ENCODE measurements around the gene CRYAB. TPM values are rescaled to one million over a fixed set of nuclear protein-coding genes. Genes with fewer than 3 reads are reported as not detected.

The CRYAB gene
- total and polyA plus RNA-seq, 2 donors (not counting 1 experiment from before 2014, with no cell fraction given), result not detected

GRCh38 chr11:111936040-111936540 lies 24.5 kb upstream of the CRYAB start:
- CTCF ChIA-PET, result interaction anchor here (0.8 to 2.0 kb wide), 5 partner anchors 8 to 344 kb away, joined by 3 to 7 read pairs (median 3); no protein-coding TSS in a partner anchor
- H3K9me3 Mint-ChIP-seq (ENCODE audit: insufficient read depth), result no peaks in the 10 kb centered on the region
- Histone ChIP-seq H3K9me3 (ENCODE audit: control extremely low read depth in 1 of 3, control insufficient read depth in 2 of 3, insufficient read depth in 1 of 3, low read length in 2 of 3) (no peaks in the 10 kb centered on the region), H3K27ac (ENCODE audit: low read length in 2 of 2) (no peak overlapping the region), H2AFZ (ENCODE audit: insufficient read depth, low read depth, low read length, poor library complexity, severe bottlenecking) (peak overlapping the region; percentile 92), H3K27me3 (replicated peaks in 1 of 4; ENCODE audit: control extremely low read depth in 1 of 4, control insufficient read depth in 3 of 4, insufficient read depth in 4 of 4, low read length in 3 of 4) (peaks cover 0 to 18% (median 5%) of the 10 kb centered on the region in 4 experiments), H3K4me3 (ENCODE audit: control extremely low read depth in 1 of 5, extremely low read depth in 1 of 5, insufficient read depth in 1 of 5, low read depth in 2 of 5, low read length in 4 of 5) (peak overlapping the region in 2 of 5 experiments; percentile 60 to 76), H3K4me2 (replicated peaks; ENCODE audit: low read depth, low read length, poor library complexity, severe bottlenecking) (peak overlapping the region; percentile 95), H3K4me1 (ENCODE audit: control insufficient read depth in 2 of 2, insufficient read depth in 2 of 2, low read length in 2 of 2) (peaks cover 21 to 36% of the 10 kb centered on the region in 2 donors), H3K79me2 (ENCODE audit: control insufficient read depth, insufficient read depth, low read length) (no peaks in the 10 kb centered on the region), H4K20me1 (ENCODE audit: control insufficient read depth, insufficient read depth, low read length, poor library complexity, severe bottlenecking) (no peaks in the 10 kb centered on the region), H3K9ac (ENCODE audit: low read length) (peak overlapping the region; percentile 80), H3K36me3 (replicated peaks in 1 of 2; ENCODE audit: control extremely low read depth in 1 of 2, control insufficient read depth in 1 of 2, extremely low read depth in 1 of 2, insufficient read depth in 2 of 2, low read length in 1 of 2) (no peaks in the 10 kb centered on the region)
- no peak for TF ChIP-seq EZH2 (IDR thresholded peaks at IDR 0.05; ENCODE audit: borderline replicate concordance, insufficient read depth, low read depth, low read length, poor library complexity, severe bottlenecking)
- TF ChIP-seq, protein P1, sequence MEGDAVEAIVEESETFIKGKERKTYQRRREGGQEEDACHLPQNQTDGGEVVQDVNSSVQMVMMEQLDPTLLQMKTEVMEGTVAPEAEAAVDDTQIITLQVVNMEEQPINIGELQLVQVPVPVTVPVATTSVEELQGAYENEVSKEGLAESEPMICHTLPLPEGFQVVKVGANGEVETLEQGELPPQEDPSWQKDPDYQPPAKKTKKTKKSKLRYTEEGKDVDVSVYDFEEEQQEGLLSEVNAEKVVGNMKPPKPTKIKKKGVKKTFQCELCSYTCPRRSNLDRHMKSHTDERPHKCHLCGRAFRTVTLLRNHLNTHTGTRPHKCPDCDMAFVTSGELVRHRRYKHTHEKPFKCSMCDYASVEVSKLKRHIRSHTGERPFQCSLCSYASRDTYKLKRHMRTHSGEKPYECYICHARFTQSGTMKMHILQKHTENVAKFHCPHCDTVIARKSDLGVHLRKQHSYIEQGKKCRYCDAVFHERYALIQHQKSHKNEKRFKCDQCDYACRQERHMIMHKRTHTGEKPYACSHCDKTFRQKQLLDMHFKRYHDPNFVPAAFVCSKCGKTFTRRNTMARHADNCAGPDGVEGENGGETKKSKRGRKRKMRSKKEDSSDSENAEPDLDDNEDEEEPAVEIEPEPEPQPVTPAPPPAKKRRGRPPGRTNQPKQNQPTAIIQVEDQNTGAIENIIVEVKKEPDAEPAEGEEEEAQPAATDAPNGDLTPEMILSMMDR (IDR thresholded peaks at IDR 0.05), result no peak
- POLR2A ChIA-PET, result no interaction called here
- intact Hi-C loops (cut with micrococcal nuclease), result no loop called here
- H3K4me3 Mint-ChIP-seq, result peak overlapping the region; percentile 81
- DNase-seq, result no peak
- no peak for ATAC-seq (ENCODE audit: low read depth)
- H3K4me1 Mint-ChIP-seq, result peaks cover 32% of the 10 kb centered on the region
- WGBS (ENCODE audit: insufficient coverage), result no CpG with 5 or more reads among the region's 3 CpGs
- no peak overlapping the region for H3K27ac Mint-ChIP-seq
- peaks cover 18% of the 10 kb centered on the region for H3K27me3 Mint-ChIP-seq

- POLR2A ChIA-PET, result no interaction called here
- Mint-ChIP-seq H3K4me1 (peaks cover 32% of the 10 kb centered on the region), H3K9me3 (ENCODE audit: insufficient read depth) (no peaks in the 10 kb centered on the region), H3K27ac (no peak overlapping the region), H3K4me3 (peak overlapping the region; percentile 9), H3K27me3 (peaks cover 18% of the 10 kb centered on the region)
- 86% methylated on average over 1 of the region's 4 CpGs for WGBS (ENCODE audit: insufficient coverage)
- Histone ChIP-seq H3K79me2 (ENCODE audit: control insufficient read depth, insufficient read depth, low read length) (no peaks in the 10 kb centered on the region), H3K27me3 (replicated peaks in 1 of 4; ENCODE audit: control extremely low read depth in 1 of 4, control insufficient read depth in 3 of 4, insufficient read depth in 4 of 4, low read length in 3 of 4) (peaks cover 0 to 18% (median 5%) of the 10 kb centered on the region in 4 experiments), H3K9ac (ENCODE audit: low read length) (no peak overlapping the region), H3K27ac (ENCODE audit: low read length in 2 of 2) (no peak overlapping the region), H2AFZ (ENCODE audit: insufficient read depth, low read depth, low read length, poor library complexity, severe bottlenecking) (no peak overlapping the region), H3K9me3 (ENCODE audit: control extremely low read depth in 1 of 3, control insufficient read depth in 2 of 3, insufficient read depth in 1 of 3, low read length in 2 of 3) (no peaks in the 10 kb centered on the region), H3K4me3 (ENCODE audit: control extremely low read depth in 1 of 5, extremely low read depth in 1 of 5, insufficient read depth in 1 of 5, low read depth in 2 of 5, low read length in 4 of 5) (no peak overlapping the region), H4K20me1 (ENCODE audit: control insufficient read depth, insufficient read depth, low read length, poor library complexity, severe bottlenecking) (no peaks in the 10 kb centered on the region), H3K4me1 (ENCODE audit: control insufficient read depth in 2 of 2, insufficient read depth in 2 of 2, low read length in 2 of 2) (peaks cover 21 to 36% of the 10 kb centered on the region in 2 donors), H3K36me3 (replicated peaks in 1 of 2; ENCODE audit: control extremely low read depth in 1 of 2, control insufficient read depth in 1 of 2, extremely low read depth in 1 of 2, insufficient read depth in 2 of 2, low read length in 1 of 2) (no peaks in the 10 kb centered on the region), H3K4me2 (replicated peaks; ENCODE audit: low read depth, low read length, poor library complexity, severe bottlenecking) (no peak overlapping the region)
- intact Hi-C loops (cut with micrococcal nuclease), result no loop called here
- ATAC-seq (ENCODE audit: low read depth) (no peak), DNase-seq (no peak)
- CTCF ChIA-PET, result interaction anchor here (0.8 to 5.3 kb wide), 6 partner anchors 9 to 344 kb away, joined by 3 to 54 read pairs (median 3); no protein-coding TSS in a partner anchor
- TF ChIP-seq, protein P1 (IDR thresholded peaks at IDR 0.05), result no peak
- TF ChIP-seq EZH2 (IDR thresholded peaks at IDR 0.05; ENCODE audit: borderline replicate concordance, insufficient read depth, low read depth, low read length, poor library complexity, severe bottlenecking), result no peak
Measured at GRCh38 chr11:111935317-111936039, 23.9 kb upstream of the CRYAB start.
